22Rv1 (cell line): Measurements from ENCODE around the gene SLC8A1.

ENCODE experiments used
- H3K27ac ChIP-seq: fragments of 450-650 bp; 2 replicates; pipeline ENCODE4 v1.5.1; 2017
- CTCF ChIP-seq: fragments of 450-650 bp; IDR thresholded peaks from 2 replicates; pipeline ENCODE4 v1.5.1; 2017; ENCODE audit warnings: mild to moderate bottlenecking
- ZFX ChIP-seq: fragments of 450-650 bp; IDR thresholded peaks from 2 replicates; pipeline ENCODE4 v1.6.1; 2017; ENCODE audit warnings: antibody characterized with exemption, borderline replicate concordance

SLC8A1 gene

DNA sequence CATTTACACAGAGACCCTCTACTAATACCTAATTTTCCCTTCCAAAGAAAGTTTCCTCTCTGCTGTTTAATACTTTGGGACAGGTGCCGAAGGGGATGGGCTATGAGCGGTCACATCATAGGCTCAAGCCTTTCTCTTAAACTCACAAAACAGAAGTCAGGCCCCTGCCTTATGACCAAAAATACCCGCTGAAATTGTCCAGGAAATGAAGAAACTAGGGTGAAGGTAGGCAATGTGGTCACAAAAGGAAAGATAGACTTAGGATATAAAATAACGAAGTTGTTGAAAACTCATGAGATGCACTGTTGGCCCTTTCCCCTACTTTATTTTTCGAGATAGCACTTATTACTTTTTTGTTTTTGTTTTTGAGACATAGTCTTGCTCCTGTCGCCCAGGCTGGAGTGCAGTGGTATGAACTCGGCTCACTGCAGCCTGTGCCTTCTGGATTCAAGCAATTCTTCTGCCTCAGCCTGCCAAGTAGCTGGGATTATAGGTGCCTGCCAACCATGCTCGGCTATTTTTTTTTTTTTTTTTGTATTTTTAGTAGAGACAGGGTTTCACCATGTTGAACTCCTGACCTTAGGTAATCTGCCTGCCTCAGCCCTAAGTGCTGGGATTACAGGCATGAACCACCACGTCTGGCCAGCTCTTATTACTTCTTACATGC, 16.3 kb downstream of the SLC8A1 start:
- no peak overlapping the region for H3K27ac ChIP-seq

GRCh38 chr2:40434731-40435271, 17.1 kb downstream of the SLC8A1 start:
- no peak overlapping the region for H3K27ac ChIP-seq
- no peak for TF ChIP-seq CTCF
- TF ChIP-seq ZFX: no peak

More for the DNA sequence above, 16.3 kb downstream of the SLC8A1 start:
- no peak for TF ChIP-seq ZFX
- TF ChIP-seq CTCF: no peak

GRCh38 chr2:40433736-40434135, 18.2 kb downstream of the SLC8A1 start:
- no peak overlapping the region for H3K27ac ChIP-seq
- no peak for TF ChIP-seq CTCF

GRCh38 chr2:40432921-40433483, 18.9 kb downstream of the SLC8A1 start:
- TF ChIP-seq ZFX (no peak), CTCF (no peak)
- H3K27ac ChIP-seq: no peak overlapping the region

GRCh38 chr2:40431600-40431955, 20.3 kb downstream of the SLC8A1 start:
- no peak overlapping the region for H3K27ac ChIP-seq
- TF ChIP-seq CTCF (no peak), ZFX (no peak)

GRCh38 chr2:40430776-40431599, 20.9 kb downstream of the SLC8A1 start:
- H3K27ac ChIP-seq: no peak overlapping the region
- no peak for TF ChIP-seq CTCF

DNA sequence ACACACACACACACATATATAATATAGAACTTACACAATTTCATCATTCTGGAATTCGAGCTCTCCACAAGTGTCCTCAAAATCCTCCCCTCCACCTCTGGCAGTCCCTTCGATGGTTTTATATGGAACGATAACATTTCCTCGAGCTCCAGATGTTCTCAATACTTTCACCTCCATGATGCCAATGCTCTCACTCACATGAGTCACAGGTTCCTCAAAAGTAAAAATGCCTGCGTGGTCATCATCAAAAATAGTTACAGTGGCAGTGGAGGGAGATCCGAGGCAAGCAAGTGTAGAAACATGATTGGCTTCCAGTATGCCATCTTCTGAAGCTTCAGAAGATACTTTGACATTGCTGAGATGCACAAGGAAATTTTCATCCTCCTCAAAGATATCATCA, 23.5 kb downstream of the SLC8A1 start:
- TF ChIP-seq ZFX (no peak), CTCF (no peak)

More for the DNA sequence above, 23.5 kb downstream of the SLC8A1 start:
- H3K27ac ChIP-seq: no peak overlapping the region
